ACHN (cell line): ENCODE measurements around the gene TBPL1.
"Not testable (repeated sequence)": the region's sequence is repeated elsewhere in the genome, so short reads cannot be mapped to it uniquely, and the experiment has no call there.

ENCODE experiments used
- DNase-seq: peaks from one replicate; pipeline ENCODE4 v3.0.0-alpha.2; 2015
- in situ Hi-C: cut with HindIII; loops from 2 replicates; pipeline ENCODE4 v1.10.0; 2017; ENCODE audit warnings: low sequenced_read_pairs, low pct_ligation_motif_present, low pct_unique_long_range_greater_than_20kb

TBPL1 gene

GRCh38 chr6:133967835-133968234 is 14.8 kb downstream of the TBPL1 start:
- in situ Hi-C loops: not testable (repeated sequence)
- DNase-seq: peak; percentile 40

- no peak for DNase-seq
- in situ Hi-C loops: no loop called here
These were observed 16.4 kb downstream of the TBPL1 start for GRCh38 chr6:133969285-133969920.

GRCh38 chr6:133969921-133970295 is 16.9 kb downstream of the TBPL1 start:
- in situ Hi-C loops: no loop called here

GRCh38 chr6:133971861-133972260 is 18.8 kb downstream of the TBPL1 start:
- DNase-seq: no peak
- in situ Hi-C loops: no loop called here

More at GRCh38 chr6:133969921-133970295, 16.9 kb downstream of the TBPL1 start:
- no peak for DNase-seq

GRCh38 chr6:133972388-133972787 is 19.4 kb downstream of the TBPL1 start:
- in situ Hi-C loops: no loop called here
- DNase-seq: no peak

- peak; percentile 56 for DNase-seq
- in situ Hi-C loops: no loop called here
These were observed 20.3 kb downstream of the TBPL1 start for GRCh38 chr6:133973109-133973971.

GRCh38 chr6:133977983-133978895 is 25.2 kb downstream of the TBPL1 start:
- in situ Hi-C loops: no loop called here
- peak; percentile 12 for DNase-seq

- DNase-seq: no peak
- in situ Hi-C loops: no loop called here
These were observed 25.8 kb downstream of the TBPL1 start for GRCh38 chr6:133978896-133979240.

- DNase-seq, in situ Hi-C loops: not testable (repeated sequence)
These were observed 26.4 kb downstream of the TBPL1 start for GRCh38 chr6:133979269-133979963.

- no peak for DNase-seq
- in situ Hi-C loops: no loop called here
These were observed 27.1 kb downstream of the TBPL1 start for GRCh38 chr6:133980168-133980567.

- DNase-seq: no peak
- in situ Hi-C loops: no loop called here
These were observed 30.3 kb downstream of the TBPL1 start for GRCh38 chr6:133983099-133983939.

GRCh38 chr6:133985970-133986369 is 32.9 kb downstream of the TBPL1 start:
- no peak for DNase-seq
- in situ Hi-C loops: no loop called here

- in situ Hi-C loops: no loop called here
- DNase-seq: no peak
These were observed 33.9 kb downstream of the TBPL1 start for GRCh38 chr6:133986942-133987341.

GRCh38 chr6:133989525-133989924 is 36.5 kb downstream of the TBPL1 start:
- in situ Hi-C loops: no loop called here
- DNase-seq: no peak

GRCh38 chr6:133990321-133990720 is 37.3 kb downstream of the TBPL1 start:
- no peak for DNase-seq
- in situ Hi-C loops: no loop called here

GRCh38 chr6:133991096-133991593 is 38.1 kb downstream of the TBPL1 start:
- in situ Hi-C loops: no loop called here
- DNase-seq: no peak

GRCh38 chr6:133992992-133993680 is 40.1 kb downstream of the TBPL1 start:
- in situ Hi-C loops: no loop called here
- DNase-seq: no peak
